Uterus (tissue), 2 donors: ENCODE measurements around the gene ADGRL4.

Source experiments
- CTCF ChIP-seq, 4 experiments: fragments of 200-600 bp in 2 of 4; fragments of 450-650 bp in 2 of 4; sonication (generic) in 2 of 4; IDR thresholded peaks; one replicate each; pipeline ENCODE4 v1.5.1; 2016 to 2019; ENCODE audit warnings: antibody characterized with exemption in 4 of 4, mild to moderate bottlenecking in 2 of 4, moderate library complexity in 1 of 4
- POLR2A ChIP-seq, 2 donors: fragments of 450-650 bp; IDR thresholded peaks; one replicate each; pipeline ENCODE4 v1.6.1; 2016; ENCODE audit warnings: antibody characterized with exemption in 2 of 2, mild to moderate bottlenecking in 1 of 2, moderate library complexity in 1 of 2

- no peak for TF ChIP-seq CTCF (IDR thresholded peaks at IDR 0.05)
- TF ChIP-seq POLR2A (IDR thresholded peaks at IDR 0.05), result no peak
Observed at GRCh38 chr1:78843111-78843510, 163.4 kb downstream of the ADGRL4 start.
